ENCODE results near the gene HBA1. TPM values are rescaled to one million over a fixed set of nuclear protein-coding genes. Genes with fewer than 3 reads are reported as not detected.

HBA1 gene
- total and polyA plus RNA-seq, 2 donors (not counting 3 experiments of a cell fraction or from before 2014, with no cell fraction given), result not detected

GRCh38 chr16:160691-161190 lies 15.7 kb upstream of the HBA1 start:
- H3K9ac ChIP-seq (replicated peaks; ENCODE audit: extremely low read depth, insufficient read depth, low read length), result no peak overlapping the region
- no peak overlapping the region for H3K4me2 ChIP-seq (ENCODE audit: insufficient read depth, low read length)
- no peaks in the 10 kb centered on the region for H3K4me1 ChIP-seq (ENCODE audit: control insufficient read depth, extremely low read depth, insufficient read depth, low read length)
- H3K9me1 ChIP-seq (replicated peaks; ENCODE audit: control insufficient read depth, extremely low read depth, insufficient read depth, low read length), result no peaks in the 10 kb centered on the region
- DNase-seq (ENCODE audit: low read depth, low spot score) (no peak), FAIRE-seq (no peak)
- no peaks in the 10 kb centered on the region for H3K79me2 ChIP-seq (ENCODE audit: control insufficient read depth, insufficient read depth, low read length)
- no TSS peak for BruUV-seq (replicated peaks)
- dilution Hi-C loops (cut with MboI; ENCODE audit: extremely low pct_ligation_motif_present, low sequenced_read_pairs) (no loop called here), intact Hi-C loops (cut with micrococcal nuclease) (no loop called here)
- ChIA-PET POLR2A (no interaction called here), CTCF (interaction anchor here (1.2 kb wide), 1 partner anchor 54 kb away, joined by 8 read pairs; no protein-coding TSS in a partner anchor)
- no peak for TF ChIP-seq CTCF (IDR thresholded peaks at IDR 0.05; ENCODE audit: extremely low read depth in 1 of 2, insufficient read depth in 1 of 2, low read depth in 1 of 2, low read length in 2 of 2)
- TF ChIP-seq MAX (IDR thresholded peaks at IDR 0.05; ENCODE audit: insufficient read depth, insufficient read length), result no peak
- no peak for TF ChIP-seq MYC (IDR thresholded peaks at IDR 0.05; ENCODE audit: low read depth, low read length)
- no peak for TF ChIP-seq JUN (IDR thresholded peaks at IDR 0.05; ENCODE audit: borderline replicate concordance, insufficient read depth, insufficient read length, low read depth)
- TF ChIP-seq FOS (IDR thresholded peaks at IDR 0.05; ENCODE audit: borderline replicate concordance, insufficient read depth, low read length), result no peak
- no peak for TF ChIP-seq GATA2 (IDR thresholded peaks at IDR 0.05; ENCODE audit: insufficient read depth, insufficient read length, low read depth, low read length)
- TF ChIP-seq POLR2AphosphoS5 (IDR thresholded peaks at IDR 0.05; ENCODE audit: insufficient read depth, low read depth, low read length), result no peak
- TF ChIP-seq POLR2A (IDR thresholded peaks at IDR 0.05; ENCODE audit: low read depth, low read length), result no peak
- TF ChIP-seq EZH2 (IDR thresholded peaks at IDR 0.05; ENCODE audit: borderline replicate concordance, low read depth, low read length, severe bottlenecking), result no peak
- H4K20me1 ChIP-seq (replicated peaks; ENCODE audit: control insufficient read depth, extremely low read depth, insufficient read depth, low read length), result no peaks in the 10 kb centered on the region
- H3K9me3 ChIP-seq (replicated peaks; ENCODE audit: control insufficient read depth, insufficient read depth, low read length), result no peaks in the 10 kb centered on the region
- peaks cover 12 to 16% of the 10 kb centered on the region in 2 experiments for H3K27me3 ChIP-seq (ENCODE audit: control insufficient read depth in 2 of 2, insufficient read depth in 2 of 2, low read length in 2 of 2)
- H3K27ac ChIP-seq (ENCODE audit: insufficient read depth, low read depth, low read length), result no peak overlapping the region
- no peaks in the 10 kb centered on the region for H3K36me3 ChIP-seq (ENCODE audit: control insufficient read depth in 2 of 2, extremely low read depth in 1 of 2, insufficient read depth in 2 of 2, low read length in 2 of 2)
- no peak overlapping the region for H2AFZ ChIP-seq (ENCODE audit: low read depth, low read length)
- H3K4me3 ChIP-seq (replicated peaks in 1 of 3; ENCODE audit: insufficient read depth in 1 of 3, low read depth in 1 of 3, low read length in 3 of 3), result no peak overlapping the region

Data from endothelial cell of umbilical vein (primary cell).